Fibroblast of the aortic adventitia (primary cell): ENCODE data around the gene CAPN11. TPM values are rescaled to one million over a fixed set of nuclear protein-coding genes. Genes with fewer than 3 reads are reported as not detected.

Experiments used
- DNase-seq: peaks from one replicate; pipeline ENCODE4 v3.0.0-alpha.2; 2010; ENCODE audit warnings: low read depth
- H3K4me3 ChIP-seq: 2 replicates; pipeline ENCODE4 v1.5.1; 2011; ENCODE audit warnings: low read depth, mild to moderate bottlenecking, control low read depth, low read length, moderate library complexity
- total RNA-seq: library from RNA; depleted of rRNA; stranded (reverse); fragments of >200 nt; gene quantifications from 2 replicates; pipeline ENCODE4 v1.2.3, GENCODE V29; 2012; ENCODE audit warnings: low replicate concordance
- TF ChIP-seq, protein P1 (sequence below): IDR thresholded peaks from 2 replicates; pipeline ENCODE4 v1.5.1; 2011; ENCODE audit warnings: mild to moderate bottlenecking, low read length, control low read depth, inconsistent platforms; ENCODE audit not compliant: insufficient read depth

CAPN11 gene
- total RNA-seq, 1 donor, result not detected

DNA sequence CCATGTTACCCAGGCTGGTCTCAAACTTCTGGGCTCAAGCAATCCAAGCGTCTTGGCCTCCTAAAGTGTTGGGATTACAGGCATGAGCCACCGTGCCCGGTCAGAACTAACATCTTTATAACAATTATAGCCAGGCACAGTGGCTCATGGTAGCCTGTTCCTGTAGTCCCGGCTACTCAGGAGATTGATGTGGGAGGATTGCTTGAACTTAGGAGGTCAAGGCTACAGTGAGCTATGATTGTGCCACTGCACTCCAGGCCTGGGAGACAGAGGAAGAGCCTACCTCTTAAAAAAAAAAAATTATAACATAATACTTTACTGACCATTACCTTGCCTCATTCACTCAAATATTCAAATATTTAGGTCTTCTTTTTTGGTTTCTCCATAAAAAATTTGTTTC, 41.3 kb downstream of the CAPN11 start:
- no peak for DNase-seq
- TF ChIP-seq, protein P1, sequence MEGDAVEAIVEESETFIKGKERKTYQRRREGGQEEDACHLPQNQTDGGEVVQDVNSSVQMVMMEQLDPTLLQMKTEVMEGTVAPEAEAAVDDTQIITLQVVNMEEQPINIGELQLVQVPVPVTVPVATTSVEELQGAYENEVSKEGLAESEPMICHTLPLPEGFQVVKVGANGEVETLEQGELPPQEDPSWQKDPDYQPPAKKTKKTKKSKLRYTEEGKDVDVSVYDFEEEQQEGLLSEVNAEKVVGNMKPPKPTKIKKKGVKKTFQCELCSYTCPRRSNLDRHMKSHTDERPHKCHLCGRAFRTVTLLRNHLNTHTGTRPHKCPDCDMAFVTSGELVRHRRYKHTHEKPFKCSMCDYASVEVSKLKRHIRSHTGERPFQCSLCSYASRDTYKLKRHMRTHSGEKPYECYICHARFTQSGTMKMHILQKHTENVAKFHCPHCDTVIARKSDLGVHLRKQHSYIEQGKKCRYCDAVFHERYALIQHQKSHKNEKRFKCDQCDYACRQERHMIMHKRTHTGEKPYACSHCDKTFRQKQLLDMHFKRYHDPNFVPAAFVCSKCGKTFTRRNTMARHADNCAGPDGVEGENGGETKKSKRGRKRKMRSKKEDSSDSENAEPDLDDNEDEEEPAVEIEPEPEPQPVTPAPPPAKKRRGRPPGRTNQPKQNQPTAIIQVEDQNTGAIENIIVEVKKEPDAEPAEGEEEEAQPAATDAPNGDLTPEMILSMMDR, result no peak
- H3K4me3 ChIP-seq, result no peak overlapping the region

DNA sequence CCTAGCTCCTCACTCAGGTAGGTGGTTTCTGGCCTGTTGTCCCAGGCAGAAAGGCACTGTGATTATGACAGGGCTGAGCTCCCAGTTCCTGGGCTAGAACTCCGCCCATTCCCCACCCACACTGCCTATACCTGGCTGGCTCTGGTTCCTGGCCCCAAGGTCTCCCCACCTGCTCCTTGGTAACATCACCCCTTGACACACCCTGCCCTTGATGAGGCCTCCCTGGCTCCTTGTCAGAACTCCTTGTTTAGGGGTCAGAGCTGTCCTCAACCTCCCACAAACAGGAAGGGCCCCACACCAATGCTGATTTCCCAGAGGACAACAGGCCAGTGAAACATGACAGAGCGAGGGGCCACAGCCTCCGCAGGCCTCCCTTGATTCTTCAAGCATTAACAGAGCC, 42.6 kb downstream of the CAPN11 start:
- DNase-seq, result no peak
- H3K4me3 ChIP-seq, result no peak overlapping the region
- TF ChIP-seq, protein P1, result no peak

DNA sequence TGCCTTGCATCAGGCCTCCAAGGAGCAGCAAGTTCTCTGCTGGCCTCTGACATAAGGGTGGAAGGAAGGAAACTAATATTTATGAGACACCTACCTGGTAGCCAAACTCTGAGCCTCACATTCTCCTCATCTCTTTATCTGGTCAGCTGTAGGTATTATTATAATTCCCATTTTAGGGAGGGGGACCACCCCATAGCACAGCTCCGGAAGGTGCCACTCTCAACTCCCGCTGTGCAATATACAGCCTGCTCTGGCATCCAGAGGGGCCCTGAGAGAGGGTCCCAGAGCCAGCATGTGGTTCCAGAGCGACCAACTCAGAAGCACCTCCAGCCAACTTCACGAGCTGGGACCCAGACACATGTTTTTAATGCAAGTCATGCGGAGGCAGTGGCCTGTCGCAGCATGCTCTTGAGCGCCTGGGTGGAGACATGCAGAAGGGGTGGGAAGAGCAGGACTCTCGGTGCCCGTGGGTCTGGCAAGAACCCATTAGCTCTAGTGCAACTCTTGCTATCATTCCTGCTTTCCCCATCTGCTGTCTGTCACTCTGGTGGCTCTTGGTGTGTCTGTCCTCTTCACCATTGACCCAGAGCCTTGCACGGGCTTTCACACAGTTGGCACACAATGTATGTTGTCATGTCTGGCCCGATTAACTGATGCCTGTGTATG, 43.2 kb downstream of the CAPN11 start:
- DNase-seq, result no peak
- no peak overlapping the region for H3K4me3 ChIP-seq
- TF ChIP-seq, protein P1, result no peak

DNA sequence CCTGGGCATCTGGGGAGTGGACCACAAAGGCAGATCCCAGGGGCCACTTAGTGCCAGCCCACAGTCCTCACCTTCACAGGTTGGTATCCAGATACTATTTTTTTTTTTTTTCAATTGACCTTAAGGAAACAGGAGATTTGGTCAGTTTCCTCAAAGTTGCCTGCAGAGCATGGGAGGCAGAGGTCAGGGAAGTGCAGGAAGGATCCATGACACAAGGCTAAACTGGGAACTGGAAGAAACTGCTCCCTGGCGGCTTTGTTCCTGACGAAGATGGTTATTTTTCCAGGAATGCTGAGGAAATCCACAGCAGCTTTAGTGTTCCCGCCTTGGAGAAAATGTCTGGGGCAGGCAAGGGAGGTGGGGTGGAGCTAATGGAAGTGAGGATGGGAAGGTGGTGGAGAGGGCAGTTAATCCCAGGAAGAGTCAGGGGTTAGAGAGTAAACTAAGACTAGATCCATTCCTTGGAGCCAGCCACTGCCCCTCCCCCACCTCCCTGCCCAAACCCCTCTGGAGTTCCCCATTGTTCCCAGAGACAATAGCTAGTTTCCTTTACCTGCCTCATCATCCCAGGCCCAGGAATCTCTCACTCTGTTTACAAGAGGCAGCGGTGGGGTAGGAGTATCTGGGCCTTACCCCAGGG, 43.8 kb downstream of the CAPN11 start:
- H3K4me3 ChIP-seq, result no peak overlapping the region
- no peak for DNase-seq
- TF ChIP-seq, protein P1, result no peak

DNA sequence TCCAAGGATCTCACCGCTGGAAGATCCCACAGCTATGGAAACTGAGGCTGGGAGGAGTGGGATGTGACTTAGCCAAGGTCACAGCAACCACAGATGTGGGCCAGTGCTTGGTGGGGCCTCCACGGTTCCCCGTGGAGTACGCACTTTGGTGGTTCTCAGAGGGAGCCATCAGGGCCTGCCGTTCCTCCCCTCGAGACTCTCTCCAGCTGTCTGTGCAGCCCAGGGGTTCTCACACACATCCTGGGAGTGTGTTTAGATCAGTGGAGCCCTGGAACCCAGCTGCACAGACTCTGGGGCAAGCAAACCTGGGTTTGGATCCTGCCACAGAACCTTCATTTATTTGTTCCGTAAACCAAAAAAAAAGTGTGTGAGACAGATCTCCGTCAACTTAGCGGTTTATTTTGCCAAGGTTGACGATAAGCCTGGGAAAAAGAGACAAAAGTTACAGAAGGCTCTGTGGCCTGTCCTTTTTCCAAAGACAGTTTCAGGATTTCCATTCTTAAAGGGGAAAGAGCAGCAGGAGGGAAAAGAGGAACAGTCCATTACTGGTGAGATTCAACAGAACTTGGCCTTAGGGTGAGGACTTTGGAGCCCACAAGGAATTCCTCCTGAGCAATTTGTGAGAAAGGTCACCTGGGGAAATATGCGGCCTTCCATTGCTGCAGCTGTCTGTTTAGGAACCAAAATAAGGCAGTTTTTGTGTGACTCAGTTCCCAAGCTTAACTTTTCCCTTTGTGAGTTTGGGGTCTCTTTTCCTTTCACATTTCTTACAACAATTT, 44.5 kb downstream of the CAPN11 start:
- TF ChIP-seq, protein P1, result no peak
- no peak overlapping the region for H3K4me3 ChIP-seq
- DNase-seq, result no peak

DNA sequence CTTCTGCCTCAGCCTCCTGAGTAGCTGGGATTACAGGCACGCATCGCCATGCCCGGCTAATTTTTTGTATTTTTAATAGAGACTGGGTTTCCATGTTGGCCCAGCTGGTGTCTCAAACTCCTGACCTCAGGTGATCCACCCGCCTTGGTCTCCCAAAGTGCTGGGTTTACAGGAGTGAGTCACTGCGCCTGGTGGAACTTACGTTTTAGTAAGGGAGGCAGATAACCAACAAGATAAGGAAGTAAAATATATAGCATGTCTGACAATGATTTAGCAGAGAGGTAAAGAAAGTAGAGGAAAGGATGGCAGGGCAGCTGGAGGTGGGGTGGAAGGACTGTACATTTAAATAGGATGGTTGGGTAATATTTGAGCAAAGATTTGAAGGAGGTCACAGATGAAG, 45.3 kb downstream of the CAPN11 start:
- TF ChIP-seq, protein P1, result no peak
- no peak for DNase-seq
- H3K4me3 ChIP-seq, result no peak overlapping the region
